MCF 10A (cell line): ENCODE measurements around the gene MATCAP1. TPM values are rescaled to one million over a fixed set of nuclear protein-coding genes. Genes with fewer than 3 reads are reported as not detected.

ENCODE experiments used
- BruUV-seq: library from RNA; stranded (reverse); fragments of 400-500 nt; replicated peaks from 2 replicates; lab custom pipeline; 2021; lab: Mats Ljungman, UMichigan
- CTCF ChIA-PET: fragments of 300-600 bp; sonication (Branson Sonifier 250); formaldehyde crosslinking; extraction: SDS; loops from one replicate; lab custom pipeline; 2021; ENCODE audit warnings: antibody characterized with exemption, inconsistent platforms; lab: Yijun Ruan, JAX
- POLR2A ChIA-PET: fragments of 300-600, 350-650 bp; sonication (Branson Sonifier 250); formaldehyde crosslinking; extraction: SDS; loops from one replicate; lab custom pipeline; 2020; ENCODE audit warnings: antibody characterized with exemption, inconsistent platforms; lab: Yijun Ruan, JAX
- DNase-seq: peaks from one replicate; pipeline ENCODE4 v3.0.0-alpha.2; 2018; ENCODE audit not compliant: unreplicated experiment
- H3K27ac Mint-ChIP-seq: one replicate; pipeline ENCODE4 v1.8.0; 2022; ENCODE audit warnings: mild to moderate bottlenecking, low read depth, mixed read lengths; ENCODE audit not compliant: unreplicated experiment
- H3K27me3 Mint-ChIP-seq: one replicate; pipeline ENCODE4 v1.8.0; 2022; ENCODE audit warnings: mixed read lengths; ENCODE audit not compliant: insufficient read depth, unreplicated experiment
- H3K36me3 Mint-ChIP-seq: one replicate; pipeline ENCODE4 v1.8.0; 2022; ENCODE audit warnings: mild to moderate bottlenecking, moderate library complexity, mixed read lengths; ENCODE audit not compliant: insufficient read depth, unreplicated experiment
- H3K4me1 Mint-ChIP-seq: one replicate; pipeline ENCODE4 v1.8.0; 2022; ENCODE audit warnings: mixed read lengths; ENCODE audit not compliant: insufficient read depth, unreplicated experiment
- H3K4me3 Mint-ChIP-seq: one replicate; pipeline ENCODE4 v1.8.0; 2022; ENCODE audit warnings: mild to moderate bottlenecking, moderate library complexity, mixed read lengths; ENCODE audit not compliant: unreplicated experiment
- H3K9me3 Mint-ChIP-seq: one replicate; pipeline ENCODE4 v1.8.0; 2022; ENCODE audit warnings: mixed read lengths; ENCODE audit not compliant: unreplicated experiment
- intact Hi-C: fragments of 100-400 bp; cut with micrococcal nuclease; formaldehyde crosslinking; loops from 2 replicates; pipeline ENCODE4 v1.14.1; 2022
- total RNA-seq: library from RNA; stranded (reverse); gene quantifications from 2 replicates; pipeline ENCODE4 v1.2.3, GENCODE V29; 2022
- TF ChIP-seq, protein P1 (sequence below): fragments of 200-600 bp; IDR thresholded peaks from one replicate; pipeline ENCODE4 v1.8.0; 2022; ENCODE audit warnings: antibody characterized with exemption, mild to moderate bottlenecking; ENCODE audit not compliant: unreplicated experiment

Gene MATCAP1
- total RNA-seq, 1 experiment from 2014 or later, result 18.1 TPM

DNA sequence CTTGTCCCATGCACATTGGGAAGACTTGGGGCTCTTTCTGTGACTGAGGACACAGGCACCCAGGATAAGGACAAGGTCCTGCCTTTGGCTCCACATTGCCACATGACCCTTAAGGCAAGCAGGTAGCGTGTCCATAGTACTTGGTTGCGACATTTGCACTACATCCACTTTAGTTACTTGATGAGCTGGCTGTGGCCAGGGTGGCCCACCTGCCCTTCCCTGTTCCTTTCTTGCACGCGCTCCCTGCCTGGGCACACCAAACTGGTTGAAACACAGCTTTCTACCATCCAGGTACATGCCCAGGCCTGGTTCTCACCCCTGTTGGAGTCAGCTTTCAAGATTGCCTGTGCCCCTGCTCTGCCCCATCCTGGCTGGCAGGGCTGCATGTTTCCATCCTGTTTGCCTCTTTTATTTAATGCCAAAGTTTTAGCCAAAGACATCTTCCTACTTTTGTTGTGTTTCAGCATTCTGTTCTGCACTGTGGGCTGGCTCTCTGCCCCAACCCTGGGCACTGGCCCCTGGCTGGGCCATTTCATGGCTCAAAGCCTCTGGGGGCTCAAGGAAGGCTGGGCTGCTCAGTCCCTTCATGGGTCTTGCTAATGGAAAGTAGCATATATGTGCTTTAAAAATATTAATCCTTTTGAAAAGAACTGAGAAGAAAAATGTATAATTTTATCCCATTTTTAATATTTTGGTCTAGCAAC is 36.2 kb downstream of the MATCAP1 start:
- H3K4me3 Mint-ChIP-seq, result no peak overlapping the region
- TF ChIP-seq, protein P1, sequence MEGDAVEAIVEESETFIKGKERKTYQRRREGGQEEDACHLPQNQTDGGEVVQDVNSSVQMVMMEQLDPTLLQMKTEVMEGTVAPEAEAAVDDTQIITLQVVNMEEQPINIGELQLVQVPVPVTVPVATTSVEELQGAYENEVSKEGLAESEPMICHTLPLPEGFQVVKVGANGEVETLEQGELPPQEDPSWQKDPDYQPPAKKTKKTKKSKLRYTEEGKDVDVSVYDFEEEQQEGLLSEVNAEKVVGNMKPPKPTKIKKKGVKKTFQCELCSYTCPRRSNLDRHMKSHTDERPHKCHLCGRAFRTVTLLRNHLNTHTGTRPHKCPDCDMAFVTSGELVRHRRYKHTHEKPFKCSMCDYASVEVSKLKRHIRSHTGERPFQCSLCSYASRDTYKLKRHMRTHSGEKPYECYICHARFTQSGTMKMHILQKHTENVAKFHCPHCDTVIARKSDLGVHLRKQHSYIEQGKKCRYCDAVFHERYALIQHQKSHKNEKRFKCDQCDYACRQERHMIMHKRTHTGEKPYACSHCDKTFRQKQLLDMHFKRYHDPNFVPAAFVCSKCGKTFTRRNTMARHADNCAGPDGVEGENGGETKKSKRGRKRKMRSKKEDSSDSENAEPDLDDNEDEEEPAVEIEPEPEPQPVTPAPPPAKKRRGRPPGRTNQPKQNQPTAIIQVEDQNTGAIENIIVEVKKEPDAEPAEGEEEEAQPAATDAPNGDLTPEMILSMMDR, result no peak
- no peak overlapping the region for H3K27ac Mint-ChIP-seq
- ChIA-PET POLR2A (interaction anchor here (1.0 to 1.1 kb wide), 2 partner anchors 9 to 13 kb away, joined by 3 to 4 read pairs; partner anchors contain the start of genes FBXL8 and TRADD), CTCF (interaction anchor here (0.6 to 1.0 kb wide), 3 partner anchors 9 to 132 kb away, joined by 3 read pairs; no protein-coding TSS in a partner anchor)
- H3K36me3 Mint-ChIP-seq, result peaks cover 56% of the 10 kb centered on the region
- peaks cover 7% of the 10 kb centered on the region for H3K4me1 Mint-ChIP-seq
- no TSS peak for BruUV-seq
- intact Hi-C loops, result no loop called here
- no peak for DNase-seq
- H3K27me3 Mint-ChIP-seq, result no peaks in the 10 kb centered on the region
- no peaks in the 10 kb centered on the region for H3K9me3 Mint-ChIP-seq

DNA sequence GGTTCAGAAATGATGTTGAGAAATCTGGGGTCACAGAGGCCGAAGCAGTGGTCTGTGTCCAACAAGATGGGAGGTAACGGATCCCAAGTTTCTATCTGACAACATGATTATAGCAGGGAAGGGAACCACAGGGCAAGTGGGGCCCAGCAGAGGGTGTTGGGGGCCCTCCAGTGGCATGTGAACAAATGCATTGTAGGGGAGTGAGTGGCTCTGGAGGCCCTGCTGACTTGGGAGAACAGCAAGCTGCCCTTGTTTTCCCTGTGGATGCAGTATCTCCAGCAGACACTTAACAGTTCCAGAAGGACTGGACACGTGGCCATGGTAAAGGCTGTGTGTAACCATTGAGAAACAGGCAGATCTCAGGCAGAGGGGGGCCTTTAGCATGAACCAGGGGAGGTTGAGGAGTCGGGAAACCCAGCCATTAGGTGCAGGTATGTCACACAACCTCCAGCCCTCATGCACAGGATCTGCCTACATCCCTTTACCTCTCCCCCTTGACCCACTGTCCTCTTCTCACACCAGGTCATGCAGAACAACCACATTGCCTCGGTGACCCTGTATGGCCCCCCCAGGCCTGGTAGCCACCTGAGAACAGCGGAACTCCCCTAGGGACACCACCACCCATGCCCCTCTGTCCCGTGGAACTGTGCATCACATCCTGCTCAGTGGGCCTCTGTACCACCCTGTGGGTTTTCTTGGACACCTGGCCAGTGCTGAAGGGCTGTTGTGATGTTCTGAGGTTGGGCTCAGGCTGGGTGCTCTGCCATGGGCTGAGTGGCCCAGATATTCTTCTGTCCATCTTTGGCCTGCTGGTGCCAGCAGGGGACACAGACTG is 37.0 kb downstream of the MATCAP1 start:
- no peak for DNase-seq
- TF ChIP-seq, protein P1, result no peak
- peaks cover 7% of the 10 kb centered on the region for H3K4me1 Mint-ChIP-seq
- H3K27me3 Mint-ChIP-seq, result no peaks in the 10 kb centered on the region
- H3K4me3 Mint-ChIP-seq, result no peak overlapping the region
- peaks cover 56% of the 10 kb centered on the region for H3K36me3 Mint-ChIP-seq
- CTCF ChIA-PET, result interaction anchor here (0.6 to 1.4 kb wide), 5 partner anchors 8 to 64 kb away, joined by 3 to 4 read pairs (median 3); no protein-coding TSS in a partner anchor
- POLR2A ChIA-PET, result interaction anchor here (1.0 to 1.1 kb wide), 2 partner anchors 8 to 14 kb away, joined by 3 to 4 read pairs; partner anchors contain the start of genes FBXL8 and TRADD
- intact Hi-C loops, result no loop called here
- BruUV-seq, result no TSS peak
- H3K27ac Mint-ChIP-seq, result no peak overlapping the region
- no peaks in the 10 kb centered on the region for H3K9me3 Mint-ChIP-seq

DNA sequence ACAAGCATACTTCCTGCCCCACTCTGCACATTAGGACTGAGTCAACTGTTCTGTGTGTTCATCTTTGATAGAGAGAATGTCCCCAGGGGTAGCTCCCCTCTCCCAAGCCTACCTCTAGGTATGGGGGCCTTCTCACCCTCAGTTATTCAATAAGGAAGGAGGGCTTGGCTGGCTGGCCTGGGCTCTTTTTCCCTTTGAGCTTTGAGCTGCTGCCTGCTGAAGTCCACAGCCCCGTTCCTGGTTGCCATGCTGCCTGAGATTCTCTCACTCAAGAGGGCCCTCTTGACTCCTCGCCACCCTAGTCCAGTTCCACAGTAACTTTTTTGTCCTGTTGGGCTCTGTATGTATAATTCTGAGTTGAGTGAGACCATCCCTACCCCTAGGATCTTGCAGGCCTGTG is 38.0 kb downstream of the MATCAP1 start:
- H3K36me3 Mint-ChIP-seq, result peaks cover 66% of the 10 kb centered on the region
- H3K9me3 Mint-ChIP-seq, result no peaks in the 10 kb centered on the region
- H3K4me1 Mint-ChIP-seq, result peaks cover 7% of the 10 kb centered on the region
- H3K4me3 Mint-ChIP-seq, result no peak overlapping the region
- TF ChIP-seq, protein P1, result no peak
- no peaks in the 10 kb centered on the region for H3K27me3 Mint-ChIP-seq
- POLR2A ChIA-PET, result no interaction called here
- CTCF ChIA-PET, result interaction anchor here (0.6 to 1.4 kb wide), 2 partner anchors 9 to 50 kb away, joined by 3 to 4 read pairs; no protein-coding TSS in a partner anchor
- no TSS peak for BruUV-seq
- H3K27ac Mint-ChIP-seq, result no peak overlapping the region
- DNase-seq, result no peak
- intact Hi-C loops, result no loop called here

DNA sequence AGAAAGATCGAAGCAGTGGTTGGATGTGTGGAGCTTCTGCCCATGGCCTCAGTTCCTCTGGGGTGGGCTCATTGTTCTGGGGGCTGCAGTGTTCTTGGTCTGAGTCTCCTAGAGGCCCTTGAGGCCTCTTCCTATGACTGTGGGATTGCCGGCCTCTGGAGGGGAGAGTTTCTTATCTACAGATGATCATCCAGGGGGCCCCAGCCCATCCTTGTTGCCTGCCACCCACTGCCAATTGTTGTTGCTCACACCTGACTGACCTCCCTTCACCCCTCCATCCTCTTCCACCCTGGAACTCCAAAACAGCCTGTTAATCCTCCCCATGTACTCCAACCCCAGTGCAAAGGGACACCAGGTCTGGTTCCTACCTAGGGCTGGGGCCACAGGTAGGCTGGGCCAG is 38.8 kb downstream of the MATCAP1 start:
- ChIA-PET CTCF (interaction anchor here (1.1 kb wide), 1 partner anchor 10 kb away, joined by 4 read pairs; no protein-coding TSS in a partner anchor), POLR2A (no interaction called here)
- peaks cover 72% of the 10 kb centered on the region for H3K36me3 Mint-ChIP-seq
- H3K9me3 Mint-ChIP-seq, result no peaks in the 10 kb centered on the region
- intact Hi-C loops, result no loop called here
- H3K4me1 Mint-ChIP-seq, result peaks cover 7% of the 10 kb centered on the region
- BruUV-seq, result no TSS peak
- H3K27ac Mint-ChIP-seq, result no peak overlapping the region
- H3K4me3 Mint-ChIP-seq, result no peak overlapping the region
- DNase-seq, result no peak
- H3K27me3 Mint-ChIP-seq, result no peaks in the 10 kb centered on the region
- TF ChIP-seq, protein P1, result no peak
